Osteoblast (primary cell): ENCODE data around the gene KRT6B. TPM values are rescaled to one million over a fixed set of nuclear protein-coding genes. Genes with fewer than 3 reads are reported as not detected.

Experiments used
- DNase-seq: peaks from one replicate; pipeline ENCODE4 v3.0.0; 2011; ENCODE audit warnings: low spot score, mixed read lengths; ENCODE audit not compliant: insufficient read length; ENCODE audit errors: missing footprints
- H2AFZ ChIP-seq: 2 replicates; pipeline ENCODE4 v1.6.0; 2011; ENCODE audit warnings: mild to moderate bottlenecking, low read length
- H3K27ac ChIP-seq: 2 replicates; pipeline ENCODE4 v1.5.1; 2011; ENCODE audit warnings: mild to moderate bottlenecking, low read depth, low read length, moderate library complexity
- H3K27me3 ChIP-seq: 2 replicates; pipeline ENCODE4 v1.6.0; 2012; ENCODE audit warnings: mild to moderate bottlenecking, control low read depth, inconsistent platforms, low read length, moderate library complexity; ENCODE audit not compliant: insufficient read depth
- H3K36me3 ChIP-seq: 2 replicates; pipeline ENCODE4 v1.5.1; 2011; ENCODE audit warnings: mild to moderate bottlenecking, low read length, control low read depth, moderate library complexity; ENCODE audit not compliant: insufficient read depth
- H3K4me1 ChIP-seq: 2 replicates; pipeline ENCODE4 v1.5.1; 2011; ENCODE audit warnings: mild to moderate bottlenecking, low read length, control low read depth, moderate library complexity; ENCODE audit not compliant: insufficient read depth
- H3K4me2 ChIP-seq: 2 replicates; pipeline ENCODE4 v1.6.0; 2011; ENCODE audit warnings: mild to moderate bottlenecking, low read length; ENCODE audit not compliant: insufficient read depth
- H3K4me3 ChIP-seq: fragments of 200-600 bp; sonication (generic); 3 replicates; pipeline ENCODE4 v1.5.1; 2012; ENCODE audit warnings: mild to moderate bottlenecking, low read length, inconsistent platforms; ENCODE audit not compliant: insufficient read depth
- H3K79me2 ChIP-seq: 2 replicates; pipeline ENCODE4 v1.6.0; 2012; ENCODE audit warnings: mild to moderate bottlenecking, low read length, control low read depth, inconsistent platforms; ENCODE audit not compliant: insufficient read depth
- H3K9me3 ChIP-seq: 2 replicates; pipeline ENCODE4 v1.5.1; 2011; ENCODE audit warnings: low read depth, low read length, control low read depth
- H4K20me1 ChIP-seq: 2 replicates; pipeline ENCODE4 v1.6.0; 2012; ENCODE audit warnings: mild to moderate bottlenecking, low read length, control low read depth; ENCODE audit not compliant: insufficient read depth
- CTCF ChIP-seq: IDR thresholded peaks from 2 replicates; pipeline ENCODE4 v1.5.1; 2011; ENCODE audit warnings: mild to moderate bottlenecking, low read depth, low read length, moderate library complexity; ENCODE audit errors: extremely low read depth
- total RNA-seq: library from RNA; depleted of rRNA; stranded (reverse); fragments of >200 nt; gene quantifications from 2 replicates; pipeline ENCODE4 v1.2.3, GENCODE V29; 2012

Gene KRT6B
- total RNA-seq, 1 donor, result not detected

- Histone ChIP-seq H3K27me3 (peaks cover 27% of the 10 kb centered on the region), H2AFZ (peak overlapping the region; percentile 67), H3K4me2 (no peak overlapping the region), H3K79me2 (no peaks in the 10 kb centered on the region), H3K27ac (no peak overlapping the region), H3K9me3 (no peaks in the 10 kb centered on the region), H3K36me3 (no peaks in the 10 kb centered on the region), H4K20me1 (no peaks in the 10 kb centered on the region), H3K4me3 (no peak overlapping the region), H3K4me1 (peaks cover 3% of the 10 kb centered on the region)
- DNase-seq, result no peak
- no peak for TF ChIP-seq CTCF
Measured at GRCh38 chr12:52423661-52424500, 28.1 kb downstream of the KRT6B start.

- no peak for TF ChIP-seq CTCF
- Histone ChIP-seq H4K20me1 (no peaks in the 10 kb centered on the region), H3K4me1 (peaks cover 3% of the 10 kb centered on the region), H3K4me3 (no peak overlapping the region), H3K9me3 (no peaks in the 10 kb centered on the region), H3K4me2 (no peak overlapping the region), H3K27ac (no peak overlapping the region), H3K79me2 (no peaks in the 10 kb centered on the region), H3K27me3 (peaks cover 19% of the 10 kb centered on the region), H3K36me3 (no peaks in the 10 kb centered on the region), H2AFZ (peak overlapping the region; percentile 67)
- no peak for DNase-seq
Measured at GRCh38 chr12:52423035-52423434, 28.9 kb downstream of the KRT6B start.

- TF ChIP-seq CTCF, result no peak
- Histone ChIP-seq H3K4me3 (no peak overlapping the region), H3K79me2 (no peaks in the 10 kb centered on the region), H3K4me1 (peaks cover 7% of the 10 kb centered on the region), H3K27ac (no peak overlapping the region), H2AFZ (no peak overlapping the region), H3K4me2 (no peak overlapping the region), H3K27me3 (peaks cover 9% of the 10 kb centered on the region), H4K20me1 (no peaks in the 10 kb centered on the region), H3K36me3 (no peaks in the 10 kb centered on the region), H3K9me3 (no peaks in the 10 kb centered on the region)
- DNase-seq, result no peak
Measured at GRCh38 chr12:52419656-52420055, 32.3 kb downstream of the KRT6B start.

DNA sequence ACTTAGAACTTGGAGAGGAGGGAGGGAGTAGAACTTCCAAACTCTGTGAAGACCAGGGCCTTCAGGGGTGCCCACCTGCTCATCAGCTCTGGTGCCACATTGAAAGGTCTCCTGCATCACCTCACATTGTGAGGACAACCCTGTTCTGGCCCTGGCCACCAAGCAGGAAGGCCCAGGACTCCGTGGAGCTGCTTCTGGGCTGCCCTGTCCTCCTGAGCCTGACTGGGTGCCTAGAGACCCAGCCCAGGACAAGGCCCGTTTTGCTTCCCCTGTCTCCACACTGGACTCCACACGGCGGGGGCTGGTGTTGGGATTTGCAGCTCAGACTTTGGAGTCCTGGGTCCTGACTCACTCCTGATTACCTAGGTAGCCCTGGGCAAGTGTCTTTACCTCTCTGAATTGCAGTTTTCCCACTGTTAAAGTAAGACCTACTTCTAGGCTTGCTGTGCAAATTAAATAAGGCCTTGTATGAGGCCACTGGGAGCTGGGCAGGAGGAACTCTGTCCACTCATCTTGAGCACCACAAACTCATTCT, 33.3 kb downstream of the KRT6B start:
- H3K27me3 ChIP-seq, result peaks cover 9% of the 10 kb centered on the region
- H3K79me2 ChIP-seq, result no peaks in the 10 kb centered on the region
- no peak overlapping the region for H3K4me2 ChIP-seq
- H3K27ac ChIP-seq, result no peak overlapping the region
- H3K9me3 ChIP-seq, result no peaks in the 10 kb centered on the region
- H3K4me1 ChIP-seq, result peaks cover 7% of the 10 kb centered on the region
- H2AFZ ChIP-seq, result no peak overlapping the region
- no peak for DNase-seq
- no peak overlapping the region for H3K4me3 ChIP-seq
- TF ChIP-seq CTCF, result no peak
- H3K36me3 ChIP-seq, result no peaks in the 10 kb centered on the region
- H4K20me1 ChIP-seq, result no peaks in the 10 kb centered on the region
